Hindlimb muscle (tissue), 1 donor: ENCODE results near the gene RPL27A. TPM values are rescaled to one million over a fixed set of nuclear protein-coding genes. Genes with fewer than 3 reads are reported as not detected.
A peak's percentile ranks its signal among the peaks of the same experiment; 100 is the strongest.

Experiments
- DNase-seq: peaks from one replicate; pipeline ENCODE4 v3.0.0-alpha.2; 2013
- polyA plus RNA-seq: library from polyadenylated mRNA; unstranded; fragments of 120-200 nt; gene quantifications from one replicate; pipeline ENCODE4 v1.2.1, GENCODE V29; 2013; ENCODE audit not compliant: insufficient read length

Gene RPL27A
- polyA plus RNA-seq, 1 donor = 3,336 TPM

- no peak for DNase-seq
Measured at GRCh38 chr11:8676458-8676857, 6.1 kb upstream of the RPL27A start.

- DNase-seq = no peak
Measured at GRCh38 chr11:8679006-8679405, 3.6 kb upstream of the RPL27A start.

GRCh38 chr11:8681837-8682302, 722 bp upstream of the RPL27A start:
- no peak for DNase-seq

GRCh38 chr11:8683115-8683807, 669 bp downstream of the RPL27A start:
- no peak for DNase-seq

GRCh38 chr11:8684600-8685290, 2.2 kb downstream of the RPL27A start:
- no peak for DNase-seq

- no peak for DNase-seq
Measured at GRCh38 chr11:8685306-8685705, 2.7 kb downstream of the RPL27A start.

GRCh38 chr11:8685820-8686219, 3.2 kb downstream of the RPL27A start:
- DNase-seq = no peak

- no peak for DNase-seq
Measured at GRCh38 chr11:8686325-8686724, 3.7 kb downstream of the RPL27A start.

- DNase-seq = peak; percentile 96
Measured at GRCh38 chr11:8688414-8689362, 6.1 kb downstream of the RPL27A start.

- no peak for DNase-seq
Measured at GRCh38 chr11:8689726-8690255, 7.2 kb downstream of the RPL27A start.

- no peak for DNase-seq
Measured at GRCh38 chr11:8690374-8691342, 8.1 kb downstream of the RPL27A start.

- no peak for DNase-seq
Measured at GRCh38 chr11:8691601-8692000, 9.0 kb downstream of the RPL27A start.

GRCh38 chr11:8692417-8692816, 9.8 kb downstream of the RPL27A start:
- DNase-seq = no peak

GRCh38 chr11:8693010-8693551, 10.5 kb downstream of the RPL27A start:
- DNase-seq = no peak

- DNase-seq = no peak
Measured at GRCh38 chr11:8693555-8693954, 11.0 kb downstream of the RPL27A start.

- no peak for DNase-seq
Measured at GRCh38 chr11:8694137-8694536, 11.5 kb downstream of the RPL27A start.

GRCh38 chr11:8697054-8697453, 14.5 kb downstream of the RPL27A start:
- no peak for DNase-seq

GRCh38 chr11:8698379-8698851, 15.8 kb downstream of the RPL27A start:
- DNase-seq = no peak

GRCh38 chr11:8698917-8699441, 16.4 kb downstream of the RPL27A start:
- DNase-seq = no peak

- no peak for DNase-seq
Measured at GRCh38 chr11:8699903-8700302, 17.3 kb downstream of the RPL27A start.
